GM12891 (cell line): ENCODE data around the gene POU2F3.

Experiments
- DNase-seq: peaks from one replicate; pipeline ENCODE4 v3.0.0; 2011; ENCODE audit warnings: low spot score; ENCODE audit not compliant: insufficient read length
- FAIRE-seq: peaks from 2 replicates; lab custom pipeline; 2011; peaks lifted over from hg19 to GRCh38; lab: Jason Lieb, UNC
- PAX5 ChIP-seq: IDR thresholded peaks from 2 replicates; pipeline ENCODE4 v1.6.1; 2011; ENCODE audit warnings: low read length, moderate library complexity, mild to moderate bottlenecking; ENCODE audit not compliant: insufficient read depth, severe bottlenecking
- POLR2A ChIP-seq: IDR thresholded peaks from 2 replicates; pipeline ENCODE4 v1.6.1; 2011; ENCODE audit warnings: low read depth, low read length, control low read depth
- POLR2AphosphoS5 ChIP-seq: IDR thresholded peaks from 2 replicates; pipeline ENCODE4 v1.6.1; 2011; ENCODE audit warnings: low read depth, low read length, control low read depth
- POU2F2 ChIP-seq: IDR thresholded peaks from 2 replicates; pipeline ENCODE4 v1.6.1; 2011; ENCODE audit warnings: low read depth, mild to moderate bottlenecking, control low read depth, low read length, moderate library complexity
- SPI1 ChIP-seq: IDR thresholded peaks from 2 replicates; pipeline ENCODE4 v1.6.1; 2011; ENCODE audit warnings: low read depth, low read length, control low read depth
- TAF1 ChIP-seq: IDR thresholded peaks from 2 replicates; pipeline ENCODE4 v1.6.1; 2011; ENCODE audit warnings: low read depth, low read length, control low read depth

Gene POU2F3

DNA sequence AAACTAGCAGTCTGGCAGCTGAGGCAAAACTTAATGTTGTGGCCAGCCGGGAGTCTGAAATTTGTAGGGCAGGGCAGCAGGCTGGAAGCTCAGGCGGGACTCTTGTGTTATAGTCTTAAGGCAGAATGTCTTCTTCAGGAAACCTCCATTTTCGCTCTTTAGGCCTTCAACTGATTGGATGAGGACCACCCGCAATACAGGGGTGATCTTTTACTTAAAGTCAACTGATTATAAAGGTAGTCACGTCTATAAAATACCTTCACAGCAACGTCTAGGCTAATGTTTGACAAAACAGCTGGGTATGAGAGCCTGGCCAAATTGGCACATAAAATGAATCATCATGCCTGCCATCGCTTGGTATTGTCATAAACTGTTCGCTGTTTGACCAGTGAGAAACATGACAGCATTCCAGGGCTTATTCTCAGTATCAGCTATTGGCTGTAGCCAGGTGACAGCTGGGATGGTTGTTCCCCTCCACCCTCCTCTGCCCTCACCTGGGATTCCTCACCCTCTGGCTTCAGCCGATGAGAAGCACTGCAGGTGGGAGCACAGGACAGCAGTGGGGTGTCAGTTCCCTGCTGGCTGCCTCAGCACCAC, 6.6 kb upstream of the POU2F3 start:
- TF ChIP-seq POU2F2, result no peak
- no peak for TF ChIP-seq SPI1
- TF ChIP-seq PAX5, result no peak
- peak; percentile 20 for FAIRE-seq
- DNase-seq, result no peak

DNA sequence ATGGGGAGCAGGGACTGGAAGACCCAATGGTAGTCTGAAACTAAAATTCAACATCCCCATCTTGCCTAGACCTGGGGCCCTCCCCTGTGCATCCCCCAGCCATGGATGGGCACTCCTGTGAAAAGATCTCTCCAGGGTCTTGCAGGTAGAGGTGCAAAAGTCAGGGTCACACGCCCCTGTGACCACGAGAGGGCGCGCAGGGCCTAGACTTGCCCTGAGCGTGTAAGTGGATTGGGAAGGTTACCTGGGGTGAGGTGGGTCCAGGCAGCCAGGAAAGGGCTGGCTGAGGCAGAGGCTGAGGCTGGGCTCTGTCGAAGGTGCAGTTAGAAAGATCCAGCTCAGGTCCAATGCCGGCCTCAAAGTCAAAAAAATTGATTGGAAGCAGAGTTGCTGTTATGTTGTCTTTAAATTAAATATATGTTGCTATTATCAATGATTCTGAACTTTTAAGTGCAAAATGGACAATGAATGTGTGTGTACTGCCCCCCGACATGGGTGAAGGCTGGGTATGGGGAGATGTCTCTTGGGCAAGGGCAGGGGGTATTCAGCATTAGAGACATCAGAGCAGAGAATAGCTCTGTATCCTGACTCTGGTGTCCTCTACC, 4.8 kb upstream of the POU2F3 start:
- DNase-seq, result peak; percentile 66
- peak; percentile 91 for FAIRE-seq
- TF ChIP-seq POLR2A (no peak), TAF1 (no peak), PAX5 (no peak), POU2F2 (no peak), SPI1 (no peak), POLR2AphosphoS5 (no peak)

DNA sequence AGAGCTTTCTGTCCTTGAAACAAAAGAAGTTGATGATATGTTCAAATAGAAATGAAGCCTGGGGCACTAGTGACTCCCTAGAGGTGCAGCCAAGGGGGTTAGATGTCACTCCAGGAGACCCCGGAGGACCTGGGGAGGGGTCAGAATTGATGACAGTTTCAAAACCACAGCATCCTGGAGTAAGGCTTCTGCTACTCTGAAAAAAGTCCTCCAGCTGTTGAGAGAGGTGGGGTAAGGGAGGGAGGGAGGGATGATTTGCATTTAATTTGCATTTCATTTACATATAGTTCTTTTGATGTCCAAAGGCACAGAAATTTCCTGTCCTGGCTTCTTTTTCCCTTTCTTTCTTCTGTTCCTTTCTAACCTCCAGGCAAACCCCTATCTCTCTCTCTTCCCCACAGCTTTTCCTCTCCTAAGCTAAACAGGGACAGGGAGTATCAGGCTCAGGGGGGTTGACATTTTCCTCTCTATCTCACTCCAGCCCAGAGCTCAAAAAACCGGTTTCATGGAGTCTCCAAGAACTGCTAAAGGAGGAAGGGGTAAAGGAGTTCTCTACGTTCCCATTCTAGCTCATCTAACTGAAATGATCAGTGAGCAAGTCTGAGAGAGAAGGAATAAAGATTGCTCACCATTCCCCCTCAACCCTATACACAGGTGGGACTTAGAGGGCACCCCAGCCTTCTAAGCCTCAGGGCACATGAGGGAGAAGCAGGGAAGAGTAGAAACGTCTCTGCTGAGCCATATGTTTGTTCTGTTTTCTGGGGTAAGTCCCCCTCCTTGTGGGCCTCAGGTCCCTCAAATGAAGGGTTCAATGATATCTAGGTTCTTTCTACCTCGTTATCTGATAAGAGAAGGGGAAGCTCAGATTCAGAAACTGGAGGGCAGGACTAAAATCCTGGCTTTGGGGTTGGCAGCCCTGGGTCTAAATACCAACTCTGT, 3.5 kb upstream of the POU2F3 start:
- FAIRE-seq, result no peak
- no peak for DNase-seq
- TF ChIP-seq POLR2AphosphoS5 (peak; percentile 90), POLR2A (peak; percentile 91), SPI1 (no peak)

DNA sequence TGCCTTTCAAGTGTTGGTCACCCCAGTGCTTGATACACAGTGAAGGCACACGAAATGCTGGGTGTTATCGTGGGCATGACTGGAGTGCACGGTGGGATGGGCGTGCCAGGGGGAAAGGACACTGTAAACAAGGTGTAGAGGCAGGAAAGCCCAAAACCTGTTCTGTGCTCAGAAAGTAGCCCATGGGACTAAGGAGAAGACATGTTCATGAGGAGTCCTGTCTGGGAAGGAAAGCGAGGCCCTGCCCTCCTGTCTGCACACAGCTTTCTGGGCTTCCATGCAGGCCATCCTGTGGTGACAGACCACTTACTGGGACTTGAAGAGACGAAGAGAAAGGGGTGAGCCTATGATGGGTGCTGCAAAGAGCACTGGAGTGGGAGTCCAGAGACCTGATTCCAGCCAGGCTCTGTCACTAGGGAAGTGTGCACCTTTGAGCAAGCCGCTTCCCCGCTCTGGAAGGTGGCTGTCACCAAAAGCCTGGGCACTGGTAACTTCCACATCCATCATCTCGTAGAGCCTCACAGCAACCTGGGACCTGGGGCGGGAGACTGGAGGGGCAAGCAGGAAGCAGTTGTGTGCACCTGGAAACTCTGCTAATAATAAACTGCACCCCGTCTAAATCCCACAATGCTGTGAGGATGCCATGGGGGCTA, 846 bp upstream of the POU2F3 start:
- FAIRE-seq (no peak), DNase-seq (no peak)
- TF ChIP-seq PAX5, result no peak
- no peak for TF ChIP-seq POU2F2

DNA sequence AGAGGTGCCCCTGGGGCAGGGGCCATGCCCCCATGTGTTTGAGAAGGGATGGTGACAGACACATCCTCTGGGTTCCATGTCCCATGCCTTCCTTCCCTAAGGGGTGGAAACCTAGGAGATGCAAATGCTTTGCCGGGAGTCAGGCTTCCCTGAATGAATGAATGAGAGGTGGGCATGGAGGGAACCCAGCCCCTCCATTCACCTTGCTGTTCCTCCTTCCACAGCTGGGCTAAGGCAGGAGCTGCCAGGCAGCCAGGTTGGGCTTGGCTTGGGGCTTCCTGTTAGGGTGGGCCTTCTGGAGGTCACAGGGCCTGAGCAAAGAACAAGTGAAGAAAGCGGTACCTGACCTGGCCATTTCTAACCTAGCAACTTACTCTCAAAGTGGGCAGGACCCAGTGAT, 926 bp downstream of the POU2F3 start:
- DNase-seq (no peak), FAIRE-seq (no peak)
- no peak for TF ChIP-seq SPI1
- no peak for TF ChIP-seq TAF1
- TF ChIP-seq POU2F2, result no peak
- no peak for TF ChIP-seq PAX5
- TF ChIP-seq POLR2A, result no peak
- TF ChIP-seq POLR2AphosphoS5, result no peak

DNA sequence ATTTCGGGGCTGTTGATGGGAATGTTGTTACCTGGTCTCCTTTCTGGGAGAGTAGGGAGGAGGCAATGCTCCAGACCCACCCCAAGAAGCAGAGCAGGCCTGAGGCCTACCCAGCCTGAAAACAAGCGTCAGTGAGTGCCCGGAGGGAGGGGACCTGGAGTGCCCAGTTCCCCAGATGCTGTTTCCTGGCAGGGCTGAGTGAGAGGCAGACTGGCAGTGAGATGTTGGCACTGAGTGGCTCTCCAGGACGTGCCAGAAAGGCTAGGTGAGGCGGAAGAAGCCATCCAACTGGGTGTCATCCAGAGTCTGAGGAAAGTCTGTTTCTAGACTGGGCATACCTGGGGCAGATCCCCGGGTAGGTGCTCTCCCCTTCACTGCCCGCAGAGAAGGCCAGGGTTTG, 1.3 kb downstream of the POU2F3 start:
- FAIRE-seq (no peak), DNase-seq (no peak)
- TF ChIP-seq PAX5 (no peak), SPI1 (no peak), TAF1 (no peak), POLR2AphosphoS5 (no peak), POU2F2 (no peak), POLR2A (no peak)

DNA sequence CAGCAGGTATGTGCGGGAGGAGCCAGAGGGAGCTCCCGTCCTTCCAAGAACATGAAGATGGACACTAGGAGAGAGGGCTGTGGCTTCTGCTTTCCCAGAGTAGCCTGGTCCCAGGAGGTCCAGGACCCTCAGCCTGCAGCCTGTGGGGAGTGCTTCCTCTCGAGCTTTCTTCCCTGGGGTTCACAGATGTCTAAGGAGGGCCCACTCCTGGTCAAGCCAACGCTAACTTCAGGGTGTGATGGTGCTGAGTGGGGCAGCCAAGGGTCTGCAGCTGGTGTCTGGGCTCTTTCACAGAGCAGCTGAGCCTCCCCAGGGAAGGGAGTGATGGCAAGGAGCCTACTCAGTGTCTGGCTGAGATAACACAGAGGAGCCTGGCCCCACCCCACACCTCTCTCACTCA, 3.3 kb downstream of the POU2F3 start:
- no peak for DNase-seq
- no peak for FAIRE-seq
- TF ChIP-seq PAX5 (no peak), POLR2A (no peak), SPI1 (no peak)

DNA sequence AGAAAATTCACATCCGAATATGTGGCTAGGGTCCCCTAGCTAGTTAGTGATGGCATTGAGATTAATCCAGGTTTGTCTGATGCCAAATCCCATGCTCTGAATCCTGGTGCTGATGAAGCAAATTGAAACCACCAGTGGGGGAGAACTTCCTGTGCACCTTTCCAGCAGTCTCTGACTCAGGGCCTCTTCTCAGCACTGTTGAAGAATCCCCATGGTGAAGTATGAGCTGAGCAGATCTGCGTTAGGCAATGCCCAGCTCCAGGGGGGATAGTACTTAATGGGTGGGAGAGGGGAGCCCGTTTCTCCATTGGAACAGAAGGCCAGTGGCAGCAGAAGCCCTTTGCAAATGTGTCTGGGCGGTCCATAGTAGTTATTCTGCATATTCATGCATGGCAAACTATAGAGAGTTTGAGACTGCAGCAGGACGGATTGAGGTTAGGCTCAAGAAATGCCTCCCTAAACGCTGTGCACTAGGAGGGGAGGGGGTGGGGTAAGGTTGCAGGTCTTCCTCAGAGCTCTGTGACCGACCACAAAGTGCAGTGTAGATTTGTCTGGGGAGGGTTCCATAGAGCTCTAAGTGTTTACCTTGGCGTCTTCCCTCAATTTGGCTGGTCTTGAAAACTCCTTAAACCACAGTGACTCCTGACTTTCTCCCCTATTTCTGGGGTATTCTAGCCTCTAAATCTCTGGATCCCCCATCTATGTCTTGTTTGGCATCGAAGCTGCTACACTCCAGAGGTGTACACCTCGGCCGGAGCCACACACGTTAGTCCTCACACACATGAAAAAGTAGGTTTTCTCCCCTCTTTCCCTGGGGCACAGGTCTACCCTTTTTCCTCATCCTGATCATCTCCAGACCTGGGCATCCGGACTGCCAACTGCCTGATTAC, 4.8 kb downstream of the POU2F3 start:
- no peak for DNase-seq
- TF ChIP-seq POU2F2 (no peak), PAX5 (no peak), POLR2AphosphoS5 (no peak)
- FAIRE-seq, result no peak

DNA sequence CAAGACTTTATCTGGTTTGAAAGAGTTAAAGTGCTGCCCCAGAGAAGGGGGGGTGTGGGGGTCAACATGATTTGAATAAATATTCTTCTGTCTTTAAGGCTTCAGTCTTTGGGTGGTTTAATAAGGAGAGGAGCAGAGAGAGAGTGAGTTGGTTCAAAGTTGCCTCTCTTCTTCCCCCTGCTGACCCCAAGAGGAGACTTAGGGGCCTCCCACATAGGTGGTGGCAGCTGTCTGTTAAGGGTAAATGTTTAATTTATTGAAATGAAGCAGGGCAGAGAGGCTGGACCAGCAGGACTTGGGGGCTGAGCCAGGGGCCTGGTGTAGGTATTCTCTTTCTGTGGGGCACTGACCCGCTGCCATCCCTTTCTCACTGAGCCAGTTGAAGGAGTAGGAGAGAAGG, 5.5 kb downstream of the POU2F3 start:
- DNase-seq (no peak), FAIRE-seq (no peak)
- TF ChIP-seq SPI1, result no peak
- no peak for TF ChIP-seq POLR2AphosphoS5
- no peak for TF ChIP-seq POU2F2
- TF ChIP-seq PAX5, result no peak
- TF ChIP-seq TAF1, result no peak
- TF ChIP-seq POLR2A, result no peak
